EL (cell line): ENCODE measurements around the gene DIS3L.
"Not testable (repeated sequence)": the region's sequence is repeated elsewhere in the genome, so short reads cannot be mapped to it uniquely, and the experiment has no call there.

ENCODE experiments used
- DNase-seq: peaks from one replicate; pipeline ENCODE4 v3.0.0-alpha.2; 2016

The DIS3L gene

GRCh38 chr15:66278056-66278455 is 15.3 kb upstream of the DIS3L start:
- no peak for DNase-seq

DNA sequence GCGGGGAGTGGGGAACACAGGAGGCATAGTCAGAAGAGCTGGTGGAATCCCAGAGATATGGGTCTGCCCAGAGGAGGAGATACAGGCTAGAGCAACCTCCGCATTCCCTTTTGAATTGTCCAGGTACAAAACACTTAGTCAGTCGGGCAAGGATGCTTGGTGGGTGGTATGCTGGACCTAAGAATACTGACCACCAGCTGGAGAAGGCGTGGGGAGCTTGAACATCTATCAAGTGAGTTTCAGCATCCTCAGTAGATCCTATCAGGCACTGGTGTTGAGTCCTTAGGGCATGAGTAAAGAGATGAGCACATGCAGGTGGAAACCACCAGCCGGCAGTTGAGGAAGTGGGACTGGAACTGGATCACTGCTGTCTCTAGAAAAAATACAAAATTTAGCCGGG is 14.7 kb upstream of the DIS3L start:
- DNase-seq, result no peak

DNA sequence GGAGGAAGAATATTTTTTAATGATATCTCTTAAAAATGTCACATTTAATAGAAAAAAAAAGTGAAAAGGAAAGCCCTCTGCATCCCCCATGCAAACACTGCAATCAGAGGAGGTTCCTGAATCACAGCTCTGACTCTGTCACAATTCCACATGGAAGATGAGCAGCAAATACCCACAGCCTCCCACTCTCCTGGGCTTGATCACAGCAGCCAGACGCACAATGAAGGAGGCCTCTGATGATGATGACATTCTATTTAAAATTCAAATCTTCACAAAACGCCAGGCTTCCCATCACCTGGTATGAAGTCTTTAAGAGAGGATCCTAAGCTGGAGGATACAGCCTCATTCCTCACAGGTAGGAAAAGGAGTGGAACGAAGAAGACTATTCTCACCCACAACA is 9.1 kb upstream of the DIS3L start:
- no peak for DNase-seq

DNA sequence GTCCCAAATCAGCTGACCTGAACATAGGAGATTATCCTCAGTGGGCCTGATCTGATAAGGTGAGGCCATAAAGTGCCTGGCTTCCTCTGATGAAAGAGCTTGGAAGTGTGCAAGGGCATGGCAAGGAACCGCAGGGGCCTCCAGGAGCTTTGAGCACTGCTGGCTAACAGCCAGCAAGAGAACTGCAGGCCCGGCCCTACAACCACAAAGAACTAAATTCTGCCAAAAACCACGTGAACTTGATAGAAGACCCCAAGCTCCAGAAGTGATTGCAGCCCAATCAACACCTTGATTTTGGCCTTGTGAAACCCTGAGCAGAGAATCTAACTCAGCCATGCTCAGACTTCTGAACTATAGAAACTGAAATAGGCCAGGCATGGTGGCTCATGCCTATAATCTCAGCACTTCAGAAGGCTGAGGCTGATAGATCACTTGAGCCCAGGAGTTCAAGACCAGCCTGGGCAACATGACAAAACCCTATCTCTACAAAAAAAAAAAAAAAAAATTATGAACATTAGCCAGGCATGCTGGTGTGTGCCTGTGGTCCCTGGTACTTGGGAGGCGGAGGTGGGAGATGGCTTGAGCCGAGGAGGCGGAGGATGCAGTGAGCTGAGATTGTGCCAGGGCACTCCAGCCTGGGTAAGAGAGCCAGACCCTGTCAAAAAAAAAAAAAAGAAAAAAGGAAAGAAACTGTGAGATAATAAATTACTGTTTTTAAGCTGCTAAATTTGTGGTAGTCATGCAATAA is 7.7 kb upstream of the DIS3L start:
- DNase-seq, result no peak

DNA sequence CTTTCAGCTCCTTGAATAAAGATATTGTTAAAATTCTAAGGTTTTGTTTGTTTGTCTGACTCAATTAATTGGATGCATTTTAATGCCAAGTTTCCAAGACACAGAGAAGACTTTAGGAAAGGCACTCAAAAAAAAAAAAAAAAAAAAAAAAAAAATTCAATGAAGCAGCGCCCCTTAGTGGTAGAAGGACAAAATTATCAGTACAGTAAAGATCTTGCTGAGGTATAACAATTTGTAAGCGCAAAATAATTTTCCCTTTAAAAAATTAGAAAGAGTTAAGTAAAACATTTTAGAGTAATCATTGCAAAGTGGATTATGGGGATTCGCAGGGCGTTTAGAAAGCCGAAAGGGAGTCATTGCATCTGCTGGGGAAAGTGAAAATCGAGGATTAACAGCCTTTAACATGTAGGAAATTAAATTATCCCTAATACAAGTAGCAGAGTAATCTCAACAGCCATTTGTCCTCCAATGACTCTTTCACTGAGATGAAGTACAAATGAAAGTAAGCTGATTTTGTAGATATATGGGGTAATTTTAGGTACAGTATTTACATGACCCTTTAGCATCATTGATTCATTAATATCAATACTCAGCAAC is 5.8 kb upstream of the DIS3L start:
- peak; percentile 40 for DNase-seq

GRCh38 chr15:66288093-66288492 is 5.3 kb upstream of the DIS3L start:
- no peak for DNase-seq

GRCh38 chr15:66288551-66289185 is 4.7 kb upstream of the DIS3L start:
- peak; percentile 10 for DNase-seq

DNA sequence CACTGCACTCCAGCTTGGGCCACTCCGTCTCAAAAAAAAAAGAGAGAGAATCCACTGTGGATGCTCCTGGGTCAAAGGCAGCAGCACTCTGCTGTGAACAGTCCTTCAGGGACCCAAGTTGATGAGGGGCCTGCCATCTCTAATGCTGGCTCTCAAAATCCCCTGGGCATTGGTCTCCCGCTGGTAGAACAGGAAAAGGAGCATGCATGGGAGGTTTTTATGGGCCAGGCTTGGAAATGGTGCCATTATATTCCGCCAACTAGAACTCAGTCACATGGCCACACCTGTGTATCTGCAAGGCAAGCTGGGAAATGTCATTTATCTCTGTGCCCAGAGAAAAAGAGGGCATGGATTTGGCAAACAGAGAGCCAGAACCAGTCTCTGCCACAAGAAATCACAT is 3.4 kb upstream of the DIS3L start:
- DNase-seq, result no peak

DNA sequence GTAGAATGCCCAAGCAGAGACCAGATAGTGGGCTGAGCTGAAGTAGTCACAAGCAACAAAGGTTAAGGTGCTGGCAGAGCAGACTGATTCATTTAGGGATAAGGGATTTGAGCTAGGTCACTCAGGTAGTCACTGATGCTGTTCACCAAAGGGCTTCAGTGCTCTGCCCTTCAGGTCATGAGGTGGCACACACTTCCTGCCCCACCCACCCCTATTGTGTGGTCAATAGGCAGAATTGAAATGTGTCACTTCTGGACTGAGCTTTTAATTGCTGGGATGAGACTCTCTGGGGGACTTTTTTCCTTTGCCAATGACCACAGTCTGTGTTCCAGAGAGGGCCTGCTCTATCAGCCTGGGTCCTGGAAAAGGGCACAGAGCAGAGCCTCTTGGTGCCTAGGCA is 2.9 kb upstream of the DIS3L start:
- DNase-seq, result no peak

- DNase-seq, result peak; percentile 56
Measured at GRCh38 chr15:66291816-66292570, 1.4 kb upstream of the DIS3L start.

DNA sequence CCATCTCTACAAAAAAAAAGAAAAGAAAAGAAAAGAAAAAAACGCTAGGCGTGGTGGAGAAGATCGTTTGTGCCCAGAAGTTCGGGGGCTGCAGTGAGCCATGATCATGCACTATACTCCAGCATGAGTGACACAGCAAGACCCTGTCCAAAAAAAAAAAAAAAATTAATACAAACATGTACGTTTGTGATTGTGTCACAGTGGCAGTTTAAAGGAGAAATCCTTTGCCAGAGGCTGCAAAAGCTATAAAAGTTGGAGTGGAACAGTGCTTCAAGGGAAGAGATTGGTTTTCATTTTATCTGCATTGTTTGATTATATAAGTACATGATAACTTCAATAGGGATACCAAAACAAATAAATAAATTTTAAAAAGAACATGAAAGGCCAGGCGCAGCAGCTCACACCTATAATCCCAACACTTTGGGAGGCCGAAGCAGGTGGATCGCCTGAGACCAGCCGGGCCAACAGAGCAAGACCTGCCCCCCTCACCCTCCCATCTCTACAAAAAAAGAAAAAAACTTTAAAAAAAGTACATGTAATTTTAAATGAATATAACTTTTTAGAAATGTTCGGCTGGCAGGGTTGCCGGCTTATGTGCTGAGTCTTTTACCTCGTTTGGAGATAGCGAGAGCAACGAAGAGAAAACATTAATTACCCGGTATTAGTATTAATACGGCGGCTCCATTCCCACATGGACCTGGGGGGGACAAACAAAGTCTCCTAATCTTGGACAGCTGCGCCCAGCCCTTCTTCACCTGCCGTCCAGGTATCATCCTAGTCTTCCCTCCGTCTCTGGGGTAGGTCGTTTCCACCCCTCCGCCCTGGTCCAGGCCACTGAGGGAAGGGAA is 573 bp upstream of the DIS3L start:
- no peak for DNase-seq

- peak; percentile 95 for DNase-seq
Measured at GRCh38 chr15:66294157-66294931, 976 bp downstream of the DIS3L start.

DNA sequence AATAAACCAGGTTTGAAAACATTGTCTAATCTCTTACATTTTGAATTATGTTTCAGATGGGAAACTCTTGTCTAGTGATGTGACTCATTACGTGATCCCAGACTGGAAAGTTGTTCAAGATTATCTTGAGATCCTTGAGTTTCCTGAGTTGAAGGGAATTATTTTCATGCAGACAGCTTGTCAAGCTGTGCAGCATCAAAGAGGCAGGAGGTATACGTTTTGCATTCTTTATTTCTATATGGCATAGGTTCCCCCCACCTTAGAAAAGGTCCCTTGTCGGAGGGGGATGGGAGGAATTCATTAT is 1.5 kb downstream of the DIS3L start:
- DNase-seq, result no peak

GRCh38 chr15:66296186-66296585 is 2.8 kb downstream of the DIS3L start:
- no peak for DNase-seq

DNA sequence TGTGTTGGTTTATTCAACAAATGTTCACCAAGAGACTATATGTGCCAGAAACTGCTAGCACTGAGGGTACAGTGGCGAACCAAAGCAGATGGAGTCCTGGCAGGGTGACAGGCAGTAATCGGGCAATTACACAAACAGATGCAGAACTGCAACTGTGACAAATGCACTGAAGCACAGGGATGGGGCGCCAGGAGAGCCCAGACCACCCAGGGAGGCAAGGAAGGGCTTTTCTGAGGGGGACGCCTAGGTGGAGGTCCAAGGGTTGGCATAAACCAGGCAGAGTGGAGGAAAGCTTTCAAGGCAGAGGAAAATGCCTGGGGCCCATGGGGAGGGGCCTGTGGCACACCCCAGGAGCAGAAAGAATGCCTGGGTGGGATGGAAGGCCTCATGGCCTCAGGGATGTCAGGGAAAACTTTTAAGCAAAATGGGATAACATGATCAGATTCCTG is 5.5 kb downstream of the DIS3L start:
- DNase-seq, result peak; percentile 6

DNA sequence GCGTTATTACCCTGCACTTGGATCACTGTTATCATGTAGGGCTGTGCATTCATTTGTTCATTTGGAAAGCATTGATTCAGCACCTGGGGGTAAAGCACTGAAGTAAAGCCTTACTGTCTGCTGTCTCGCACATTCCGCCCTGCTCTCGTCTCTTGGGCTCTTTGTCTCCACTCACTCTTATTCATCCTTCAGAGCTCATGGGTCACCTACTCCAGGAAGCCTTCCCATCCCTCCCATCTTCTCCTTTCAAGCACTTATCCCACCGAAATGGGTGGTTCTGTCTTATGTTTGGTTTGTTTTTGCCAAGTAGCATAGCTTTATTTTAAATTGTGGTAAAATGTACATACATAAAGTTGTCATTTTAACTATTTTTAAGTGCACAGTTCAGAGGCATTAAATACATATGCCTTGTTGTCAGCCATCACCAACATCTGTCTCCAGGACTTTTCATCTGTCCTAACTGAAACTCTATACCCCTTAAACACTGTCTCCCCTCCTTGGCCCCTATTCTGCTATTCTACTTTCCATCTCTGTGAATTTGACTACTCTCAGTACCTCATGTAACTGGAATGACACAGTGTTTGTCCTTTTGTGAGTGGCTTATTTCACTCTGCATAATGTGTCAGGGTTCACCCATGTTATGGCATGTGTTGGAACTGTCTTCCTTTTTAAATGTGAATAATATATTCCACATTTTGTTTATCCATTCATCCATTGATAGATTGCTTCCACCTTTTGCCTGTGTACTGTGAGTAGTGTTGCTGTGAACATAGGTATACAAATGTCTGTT is 9.3 kb downstream of the DIS3L start:
- DNase-seq, result no peak

DNA sequence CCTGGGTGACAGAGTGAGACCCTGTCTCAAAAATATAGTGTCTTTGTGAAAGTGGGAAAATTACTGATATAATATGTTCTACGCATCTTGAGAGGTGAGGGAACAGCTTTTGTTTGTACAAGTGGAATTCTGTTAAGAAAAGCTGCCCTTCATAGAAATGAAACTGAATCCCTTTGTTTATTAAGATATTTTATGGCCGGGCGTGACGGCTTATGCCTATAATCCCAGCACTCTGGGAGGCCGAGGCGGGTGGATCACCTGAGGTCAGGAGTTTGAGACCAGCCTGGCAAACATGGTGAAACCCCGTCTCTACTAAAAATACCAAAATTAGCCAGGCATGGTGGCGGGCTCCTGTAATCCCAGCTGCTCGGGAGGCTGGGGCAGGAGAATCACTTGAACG is 11.1 kb downstream of the DIS3L start:
- DNase-seq, result not testable (repeated sequence)

DNA sequence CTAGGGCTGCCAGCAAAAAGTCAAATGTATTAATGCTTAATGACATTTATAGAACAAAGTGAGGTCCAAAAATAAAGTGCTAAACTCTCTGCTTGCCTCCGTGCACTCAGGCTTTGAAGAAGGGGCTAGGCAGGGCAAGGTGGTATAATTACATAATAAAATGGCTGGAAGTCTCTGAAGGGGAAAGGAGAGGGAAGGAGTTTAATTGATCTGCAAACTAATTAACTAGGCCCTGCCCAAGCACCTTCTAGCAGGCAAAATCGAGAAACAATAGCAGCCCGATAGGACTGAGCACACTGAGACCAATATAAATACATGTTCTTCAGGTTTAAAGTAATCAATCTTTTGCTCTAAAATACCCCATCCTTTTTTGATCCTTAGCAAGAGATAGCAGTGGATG is 13.0 kb downstream of the DIS3L start:
- DNase-seq, result no peak

GRCh38 chr15:66308531-66308930 is 15.2 kb downstream of the DIS3L start:
- DNase-seq, result no peak

DNA sequence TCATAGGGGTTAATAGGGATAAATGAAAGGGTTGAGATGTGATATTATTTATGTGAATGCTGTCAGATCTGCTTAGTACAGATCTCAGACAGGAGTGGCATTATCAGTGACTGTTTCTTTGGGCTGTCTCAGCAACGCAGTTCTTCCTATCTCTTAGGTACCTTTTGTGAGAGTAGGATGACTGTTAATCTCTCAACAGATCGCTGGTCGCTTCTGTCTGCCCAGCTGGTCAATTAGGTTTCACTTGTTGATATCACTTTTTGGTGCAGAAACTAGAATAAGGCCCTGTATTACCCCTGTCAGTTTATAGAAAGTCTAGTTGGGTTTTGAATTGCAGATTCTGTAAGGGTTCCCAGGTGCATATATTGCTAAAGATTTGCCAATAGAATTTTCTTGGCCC is 16.5 kb downstream of the DIS3L start:
- no peak for DNase-seq

DNA sequence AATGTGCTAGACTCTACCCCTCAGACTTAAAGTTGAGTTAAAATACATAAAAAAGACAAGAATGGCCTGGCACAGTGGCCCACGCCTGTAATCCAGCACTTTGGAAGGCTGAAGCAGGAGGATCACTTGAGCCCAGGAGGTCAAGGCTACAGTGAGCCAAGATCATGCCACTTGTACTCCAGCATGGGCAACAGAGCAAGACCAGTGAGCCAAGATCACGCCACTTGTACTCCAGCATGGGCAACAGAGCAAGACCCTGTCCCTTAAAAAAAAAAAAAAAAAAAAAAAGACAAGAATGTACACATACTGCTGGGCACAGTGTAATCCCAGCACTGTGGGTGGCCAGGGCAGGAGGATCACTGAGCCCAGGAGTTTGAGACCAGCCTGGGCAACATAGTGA is 17.4 kb downstream of the DIS3L start:
- DNase-seq, result no peak
